IPS-18a (cell line): ENCODE measurements around the gene GLOD5.

Experiments
- H3K27ac ChIP-seq: one replicate; pipeline ENCODE4 v1.5.1; 2013; ENCODE audit warnings: low read length
- H3K27me3 ChIP-seq: one replicate; pipeline ENCODE4 v1.6.1; 2013; ENCODE audit warnings: mild to moderate bottlenecking, low read length; ENCODE audit not compliant: control insufficient read depth, insufficient read depth
- H3K36me3 ChIP-seq: one replicate; pipeline ENCODE4 v1.6.1; 2013; ENCODE audit warnings: low read depth, low read length; ENCODE audit not compliant: control insufficient read depth
- H3K4me1 ChIP-seq: one replicate; pipeline ENCODE4 v1.6.1; 2013; ENCODE audit warnings: low read depth, low read length; ENCODE audit not compliant: control insufficient read depth
- H3K4me3 ChIP-seq: one replicate; pipeline ENCODE4 v1.5.1; 2013; ENCODE audit warnings: low read length
- H3K9ac ChIP-seq: one replicate; pipeline ENCODE4 v1.6.1; 2013; ENCODE audit warnings: mild to moderate bottlenecking, low read length, moderate library complexity
- H3K9me3 ChIP-seq: one replicate; pipeline ENCODE4 v1.6.1; 2013; ENCODE audit warnings: low read depth, low read length; ENCODE audit not compliant: control insufficient read depth

GLOD5 gene

GRCh38 chrX:48761674-48762471, at the start of gene GLOD5:
TSS of gene GLOD5 (plus strand) at chrX:48761747. CDS start at chrX:48761791, 44 bp downstream.
- Histone ChIP-seq H3K9ac (no peak within 1 kb of the TSS), H3K27ac (no peak within 1 kb of the TSS)

GRCh38 chrX:48711929-48712505, 49.5 kb upstream of the GLOD5 start:
- Histone ChIP-seq H3K4me1 (no peaks in the 10 kb centered on the region), H3K36me3 (peaks cover 5% of the 10 kb centered on the region), H3K4me3 (no peak overlapping the region), H3K27me3 (no peaks in the 10 kb centered on the region), H3K9me3 (no peaks in the 10 kb centered on the region), H3K27ac (no peak overlapping the region), H3K9ac (no peak overlapping the region)

More at GRCh38 chrX:48761674-48762471, at the start of gene GLOD5:
- no peak within 1 kb of the TSS for H3K4me3 ChIP-seq
- no peaks in the 10 kb centered on the region for H3K27me3 ChIP-seq
- no peaks in the 10 kb centered on the region for H3K36me3 ChIP-seq
- peaks cover 9% of the 10 kb centered on the region for H3K9me3 ChIP-seq
- no peaks in the 10 kb centered on the region for H3K4me1 ChIP-seq

- no peaks in the 10 kb centered on the region for H3K36me3 ChIP-seq
- H3K9me3 ChIP-seq = no peaks in the 10 kb centered on the region
- H3K4me1 ChIP-seq = no peaks in the 10 kb centered on the region
- no peak overlapping the region for H3K9ac ChIP-seq
- no peak overlapping the region for H3K4me3 ChIP-seq
- no peak overlapping the region for H3K27ac ChIP-seq
- no peaks in the 10 kb centered on the region for H3K27me3 ChIP-seq
These were observed 47.7 kb upstream of the GLOD5 start for GRCh38 chrX:48713847-48714246.

GRCh38 chrX:48714573-48714972, 47.0 kb upstream of the GLOD5 start:
- Histone ChIP-seq H3K4me3 (no peak overlapping the region), H3K27me3 (no peaks in the 10 kb centered on the region), H3K9ac (no peak overlapping the region), H3K27ac (no peak overlapping the region), H3K9me3 (no peaks in the 10 kb centered on the region), H3K4me1 (no peaks in the 10 kb centered on the region), H3K36me3 (no peaks in the 10 kb centered on the region)

- Histone ChIP-seq H3K27me3 (no peaks in the 10 kb centered on the region), H3K36me3 (no peaks in the 10 kb centered on the region), H3K27ac (no peak overlapping the region), H3K9me3 (no peaks in the 10 kb centered on the region), H3K4me1 (no peaks in the 10 kb centered on the region), H3K4me3 (no peak overlapping the region), H3K9ac (no peak overlapping the region)
These were observed 46.5 kb upstream of the GLOD5 start for GRCh38 chrX:48715072-48715471.

- H3K27me3 ChIP-seq = no peaks in the 10 kb centered on the region
- no peaks in the 10 kb centered on the region for H3K36me3 ChIP-seq
- no peak overlapping the region for H3K4me3 ChIP-seq
- no peak overlapping the region for H3K9ac ChIP-seq
- no peaks in the 10 kb centered on the region for H3K9me3 ChIP-seq
- H3K4me1 ChIP-seq = no peaks in the 10 kb centered on the region
- no peak overlapping the region for H3K27ac ChIP-seq
These were observed 45.6 kb upstream of the GLOD5 start for GRCh38 chrX:48715876-48716502.

- Histone ChIP-seq H3K27ac (no peak overlapping the region), H3K9me3 (peaks cover 3% of the 10 kb centered on the region), H3K9ac (no peak overlapping the region), H3K4me3 (no peak overlapping the region), H3K36me3 (no peaks in the 10 kb centered on the region), H3K4me1 (no peaks in the 10 kb centered on the region), H3K27me3 (no peaks in the 10 kb centered on the region)
These were observed 41.6 kb upstream of the GLOD5 start for GRCh38 chrX:48719958-48720357.

GRCh38 chrX:48720577-48721250, 40.8 kb upstream of the GLOD5 start:
- H3K4me1 ChIP-seq = no peaks in the 10 kb centered on the region

GRCh38 chrX:48721916-48722315, 39.6 kb upstream of the GLOD5 start:
- Histone ChIP-seq H3K36me3 (no peaks in the 10 kb centered on the region), H3K4me1 (no peaks in the 10 kb centered on the region), H3K27ac (no peak overlapping the region), H3K27me3 (no peaks in the 10 kb centered on the region), H3K9ac (no peak overlapping the region), H3K9me3 (peaks cover 3% of the 10 kb centered on the region), H3K4me3 (no peak overlapping the region)

More at GRCh38 chrX:48720577-48721250, 40.8 kb upstream of the GLOD5 start:
- H3K27ac ChIP-seq = no peak overlapping the region
- H3K27me3 ChIP-seq = no peaks in the 10 kb centered on the region
- H3K4me3 ChIP-seq = no peak overlapping the region
- no peaks in the 10 kb centered on the region for H3K36me3 ChIP-seq
- no peak overlapping the region for H3K9ac ChIP-seq
- peaks cover 3% of the 10 kb centered on the region for H3K9me3 ChIP-seq

- no peak overlapping the region for H3K27ac ChIP-seq
- no peaks in the 10 kb centered on the region for H3K36me3 ChIP-seq
- H3K9ac ChIP-seq = no peak overlapping the region
- peaks cover 11% of the 10 kb centered on the region for H3K9me3 ChIP-seq
- H3K4me1 ChIP-seq = no peaks in the 10 kb centered on the region
- no peak overlapping the region for H3K4me3 ChIP-seq
- H3K27me3 ChIP-seq = no peaks in the 10 kb centered on the region
These were observed 35.0 kb upstream of the GLOD5 start for GRCh38 chrX:48726596-48726995.

- H3K4me1 ChIP-seq = no peaks in the 10 kb centered on the region
- H3K9me3 ChIP-seq = peaks cover 8% of the 10 kb centered on the region
- H3K27ac ChIP-seq = no peak overlapping the region
- H3K4me3 ChIP-seq = no peak overlapping the region
- H3K27me3 ChIP-seq = no peaks in the 10 kb centered on the region
- no peak overlapping the region for H3K9ac ChIP-seq
- no peaks in the 10 kb centered on the region for H3K36me3 ChIP-seq
These were observed 32.9 kb upstream of the GLOD5 start for GRCh38 chrX:48728653-48729052.
